ENCODE results near the gene TUBA1C.
"Not testable (repeated sequence)": the region's sequence is repeated elsewhere in the genome, so short reads cannot be mapped to it uniquely, and the experiment has no call there.

The TUBA1C gene

GRCh38 chr12:49255857-49256637 lies 8.8 kb upstream of the TUBA1C start:
- no peak for TF ChIP-seq CTCF (IDR thresholded peaks at IDR 0.05; ENCODE audit: low read depth, low read length, missing control alignments)
- no peak overlapping the region for H3K4me3 ChIP-seq (ENCODE audit: low read depth, low read length)
- no peak for DNase-seq (ENCODE audit: low read depth)

GRCh38 chr12:49257508-49258184 lies 7.2 kb upstream of the TUBA1C start:
- DNase-seq (ENCODE audit: low read depth); H3K4me3 ChIP-seq (ENCODE audit: low read depth, low read length): not testable (repeated sequence)

GRCh38 chr12:49259452-49259851 lies 5.4 kb upstream of the TUBA1C start:
- no peak for TF ChIP-seq CTCF (IDR thresholded peaks at IDR 0.05; ENCODE audit: low read depth, low read length, missing control alignments)
- H3K4me3 ChIP-seq (ENCODE audit: low read depth, low read length), result no peak overlapping the region
- DNase-seq (ENCODE audit: low read depth), result no peak

GRCh38 chr12:49260166-49260565 lies 4.7 kb upstream of the TUBA1C start:
- TF ChIP-seq CTCF (IDR thresholded peaks at IDR 0.05; ENCODE audit: low read depth, low read length, missing control alignments), result no peak
- H3K4me3 ChIP-seq (ENCODE audit: low read depth, low read length), result no peak overlapping the region
- DNase-seq (ENCODE audit: low read depth), result no peak

- no peak for DNase-seq (ENCODE audit: low read depth)
- TF ChIP-seq CTCF (IDR thresholded peaks at IDR 0.05; ENCODE audit: low read depth, low read length, missing control alignments), result no peak
- H3K4me3 ChIP-seq (ENCODE audit: low read depth, low read length), result no peak overlapping the region
Measured at GRCh38 chr12:49260571-49261363, 4.1 kb upstream of the TUBA1C start.

GRCh38 chr12:49261721-49262120 lies 3.2 kb upstream of the TUBA1C start:
- TF ChIP-seq CTCF (IDR thresholded peaks at IDR 0.05; ENCODE audit: low read depth, low read length, missing control alignments), result no peak
- no peak overlapping the region for H3K4me3 ChIP-seq (ENCODE audit: low read depth, low read length)
- DNase-seq (ENCODE audit: low read depth), result no peak

GRCh38 chr12:49263400-49263763 lies 1.5 kb upstream of the TUBA1C start:
- no peak for DNase-seq (ENCODE audit: low read depth)
- TF ChIP-seq CTCF (IDR thresholded peaks at IDR 0.05; ENCODE audit: low read depth, low read length, missing control alignments), result no peak
- H3K4me3 ChIP-seq (ENCODE audit: low read depth, low read length), result peak overlapping the region; percentile 66; the same call in 1 of the 2 replicates
